ENCODE results near the gene CRYBG2.

- TF ChIP-seq TAF1 (IDR thresholded peaks at IDR 0.05; ENCODE audit: borderline replicate concordance, insufficient read depth, low read length) (no peak), FOXP2 (optimal IDR thresholded peaks at IDR 0.05; ENCODE audit: borderline replicate concordance, extremely low read depth, extremely low read length, insufficient read depth) (no peak), REST (IDR thresholded peaks at IDR 0.05; ENCODE audit: insufficient read depth in 1 of 2, low read depth in 2 of 2, low read length in 2 of 2) (no peak), SIN3A (IDR thresholded peaks at IDR 0.05; ENCODE audit: borderline replicate concordance, insufficient read depth, low read length) (no peak)
Measured at GRCh38 chr1:26359981-26360806, 6.3 kb upstream of the CRYBG2 start.
